ES-I3 (cell line): ENCODE results near the gene TSACC.

Experiments
- H3K36me3 ChIP-seq: 2 replicates; pipeline ENCODE4 v1.6.1; 2013; ENCODE audit warnings: mild to moderate bottlenecking, low read length, control low read depth, moderate library complexity; ENCODE audit not compliant: insufficient read depth
- H3K4me1 ChIP-seq: 2 replicates; pipeline ENCODE4 v1.6.1; 2013; ENCODE audit warnings: mild to moderate bottlenecking, control low read depth, low read length; ENCODE audit not compliant: insufficient read depth
- H3K9ac ChIP-seq: 2 replicates; pipeline ENCODE4 v1.6.1; 2013; ENCODE audit warnings: low read depth, mild to moderate bottlenecking, low read length, moderate library complexity
- H3K9me3 ChIP-seq: 2 replicates; pipeline ENCODE4 v1.6.1; 2013; ENCODE audit warnings: mild to moderate bottlenecking, low read length, moderate library complexity; ENCODE audit not compliant: control insufficient read depth, insufficient read depth

Gene TSACC

DNA sequence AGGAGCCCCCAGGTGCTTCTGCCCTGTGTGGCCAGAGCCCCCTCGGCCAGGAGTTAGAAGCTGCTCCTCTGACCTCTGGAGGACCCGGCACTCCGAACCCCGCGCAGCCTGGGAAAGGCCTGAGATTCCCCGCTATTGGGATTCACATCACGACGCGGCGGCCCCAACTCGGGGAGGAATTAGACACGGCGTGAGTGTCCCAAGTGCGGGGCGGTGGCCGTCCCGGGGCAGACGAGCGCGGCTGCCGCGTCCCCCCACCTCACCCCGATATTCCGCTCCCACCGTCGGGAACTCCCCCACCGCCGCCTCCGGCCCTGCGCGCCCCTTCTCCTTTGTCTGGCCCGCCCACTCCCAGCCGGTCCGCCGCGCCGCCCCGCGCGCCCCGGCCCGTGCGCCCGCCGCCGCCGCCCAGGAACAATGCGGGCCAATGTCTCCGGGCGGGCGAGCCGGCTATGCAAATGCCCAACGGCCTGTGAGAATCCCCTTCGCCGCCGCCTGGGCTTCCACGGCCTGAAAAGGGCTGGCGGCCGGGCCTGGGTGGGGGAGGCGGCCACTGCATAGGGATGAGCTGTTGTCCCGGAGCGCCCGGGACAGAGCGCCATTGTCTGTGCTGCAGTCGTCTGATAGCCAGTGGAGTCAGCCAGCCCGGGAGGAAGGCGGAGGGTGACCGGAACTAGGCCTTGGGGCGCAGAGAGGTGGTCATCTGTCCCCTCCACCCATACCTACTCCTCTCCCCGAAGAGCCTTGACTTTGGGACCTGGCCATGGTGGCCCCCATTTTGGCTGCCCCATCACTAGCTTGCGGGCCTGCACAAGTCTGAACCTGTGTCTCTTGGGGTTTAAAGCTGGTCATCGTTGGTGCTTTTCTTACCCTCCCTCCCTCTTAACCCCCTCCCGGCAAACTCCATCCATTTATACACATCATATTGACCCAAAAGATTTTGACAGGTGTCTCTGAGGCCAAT, 50.1 kb downstream of the TSACC start:
- H3K9me3 ChIP-seq: no peaks in the 10 kb centered on the region
- H3K36me3 ChIP-seq: no peaks in the 10 kb centered on the region
- peak overlapping the region; percentile 39 for H3K9ac ChIP-seq
- H3K4me1 ChIP-seq: peaks cover 20% of the 10 kb centered on the region

DNA sequence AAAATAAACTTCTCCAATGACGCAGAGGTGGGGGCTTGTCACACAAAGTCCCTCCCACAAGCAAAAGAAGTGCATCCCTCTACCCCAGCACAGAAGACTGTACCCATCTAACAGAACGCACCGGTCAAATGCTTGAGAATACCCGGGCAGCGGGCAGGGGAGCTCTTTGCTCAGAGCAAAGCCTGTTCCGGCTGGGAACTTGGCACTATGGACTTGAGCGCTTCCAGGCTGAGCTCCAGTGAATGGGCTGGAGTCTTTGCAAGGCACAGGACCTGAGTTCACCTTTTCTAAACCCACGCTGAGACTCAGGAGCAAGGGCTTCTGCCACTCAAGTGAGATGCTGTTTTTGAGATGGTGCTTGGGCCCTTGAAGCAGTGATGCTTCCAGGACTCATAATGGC, 51.0 kb downstream of the TSACC start:
- peaks cover 20% of the 10 kb centered on the region for H3K4me1 ChIP-seq
- H3K9me3 ChIP-seq: no peaks in the 10 kb centered on the region
- H3K36me3 ChIP-seq: no peaks in the 10 kb centered on the region
- H3K9ac ChIP-seq: no peak overlapping the region

DNA sequence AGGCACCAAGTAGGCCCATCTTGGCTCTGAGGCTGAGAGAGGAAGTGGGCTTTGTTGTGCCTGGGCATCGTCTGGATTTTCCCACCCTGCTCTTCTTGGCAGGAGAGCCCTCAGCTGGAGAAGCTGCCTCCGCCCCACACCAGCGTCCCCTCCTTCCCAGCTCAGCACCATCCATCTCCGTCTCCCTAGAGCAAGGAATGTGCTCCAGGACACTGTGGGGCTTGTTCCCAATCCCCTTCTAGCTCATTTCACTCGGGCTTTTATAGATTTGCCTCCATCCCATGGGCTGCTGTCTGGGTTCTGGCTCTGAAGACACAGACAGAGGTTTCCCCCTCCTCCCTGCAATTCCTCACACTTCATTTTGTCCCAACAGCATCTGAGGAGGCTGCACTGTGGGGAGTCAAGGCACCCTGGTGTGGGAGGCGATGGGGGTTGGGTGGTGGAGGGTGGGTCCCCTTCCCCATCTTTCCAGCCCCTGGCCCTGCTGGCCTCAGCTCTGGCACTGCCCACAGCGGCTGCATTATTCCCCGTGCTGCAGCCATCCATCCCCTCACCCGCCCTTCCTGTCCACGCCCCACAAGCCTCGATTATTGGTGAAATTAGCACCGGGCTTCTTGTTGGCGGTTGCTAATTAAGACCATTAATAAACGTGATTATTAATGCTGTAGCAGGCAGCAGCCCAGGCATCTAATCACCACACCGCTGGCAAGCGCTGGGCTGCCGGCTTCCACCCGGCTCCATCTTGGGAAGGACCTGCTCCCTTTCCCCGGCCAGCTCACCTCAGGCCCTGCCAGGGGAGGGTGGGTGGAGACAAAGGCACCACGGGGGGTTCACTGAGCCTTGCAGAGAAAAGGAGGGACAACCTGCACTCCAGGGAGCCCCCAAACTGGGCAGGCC, 52.4 kb downstream of the TSACC start:
- Histone ChIP-seq H3K36me3 (no peaks in the 10 kb centered on the region), H3K9me3 (no peaks in the 10 kb centered on the region), H3K9ac (no peak overlapping the region), H3K4me1 (peaks cover 20% of the 10 kb centered on the region)

DNA sequence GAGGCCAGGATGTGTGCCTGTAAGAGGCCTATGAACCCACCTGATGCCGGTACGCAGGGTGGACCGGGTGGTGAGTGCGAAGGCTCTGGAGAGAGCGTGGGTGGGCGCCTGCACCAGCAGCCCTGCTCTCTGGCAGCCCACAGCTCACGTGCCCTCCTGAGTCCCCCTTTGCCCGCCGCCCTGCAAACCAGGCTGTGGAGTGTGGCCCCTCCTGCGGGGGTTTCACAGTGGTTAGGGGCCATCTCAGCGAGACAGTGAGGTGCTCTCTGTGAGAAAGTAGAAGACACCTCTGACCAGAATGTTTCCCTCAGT, 53.0 kb downstream of the TSACC start:
- H3K9me3 ChIP-seq: no peaks in the 10 kb centered on the region
- H3K4me1 ChIP-seq: peaks cover 17% of the 10 kb centered on the region
- H3K36me3 ChIP-seq: no peaks in the 10 kb centered on the region
- H3K9ac ChIP-seq: no peak overlapping the region

DNA sequence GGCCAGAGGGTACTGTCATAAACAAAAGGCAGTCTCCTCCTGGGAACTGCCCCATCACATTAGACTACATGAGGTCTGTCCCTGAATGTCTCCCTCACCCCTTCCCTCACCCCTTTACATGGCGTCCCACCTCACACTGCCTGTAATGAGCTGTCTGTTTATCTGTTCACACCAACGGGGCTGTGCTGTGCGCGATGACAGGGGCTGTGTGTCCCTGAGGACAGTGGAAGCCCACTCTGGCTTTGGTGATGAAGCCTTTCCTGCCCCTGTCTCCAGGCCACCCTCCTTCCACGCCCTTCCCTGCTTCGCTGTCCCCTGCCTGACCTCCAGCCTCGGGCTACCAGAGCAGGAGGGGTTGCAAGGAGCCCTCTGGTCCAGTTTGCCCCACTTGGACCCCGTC, 53.4 kb downstream of the TSACC start:
- Histone ChIP-seq H3K9ac (no peak overlapping the region), H3K4me1 (peaks cover 17% of the 10 kb centered on the region), H3K36me3 (no peaks in the 10 kb centered on the region), H3K9me3 (no peaks in the 10 kb centered on the region)

DNA sequence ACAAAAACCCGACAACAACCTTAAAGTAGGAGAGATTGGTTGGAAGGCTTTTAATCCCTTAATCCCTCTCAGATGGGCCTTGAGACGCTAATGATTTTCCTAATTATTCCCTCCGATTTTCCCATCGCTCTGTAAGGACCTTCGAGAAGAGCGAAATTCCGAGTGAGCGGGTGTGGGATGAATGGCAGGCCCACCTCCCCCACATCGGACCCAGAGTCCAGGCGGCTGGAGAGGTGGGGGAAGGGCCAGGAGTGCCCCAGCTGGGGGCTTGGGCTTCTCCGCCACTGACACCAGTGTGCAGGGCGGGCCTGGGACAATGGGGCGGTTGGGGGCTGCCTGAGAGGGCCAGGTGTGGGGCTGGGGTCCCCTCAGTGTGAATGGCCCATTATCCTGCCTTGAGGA, 54.1 kb downstream of the TSACC start:
- H3K9ac ChIP-seq: no peak overlapping the region
- no peaks in the 10 kb centered on the region for H3K36me3 ChIP-seq
- H3K4me1 ChIP-seq: peaks cover 17% of the 10 kb centered on the region
- H3K9me3 ChIP-seq: no peaks in the 10 kb centered on the region

DNA sequence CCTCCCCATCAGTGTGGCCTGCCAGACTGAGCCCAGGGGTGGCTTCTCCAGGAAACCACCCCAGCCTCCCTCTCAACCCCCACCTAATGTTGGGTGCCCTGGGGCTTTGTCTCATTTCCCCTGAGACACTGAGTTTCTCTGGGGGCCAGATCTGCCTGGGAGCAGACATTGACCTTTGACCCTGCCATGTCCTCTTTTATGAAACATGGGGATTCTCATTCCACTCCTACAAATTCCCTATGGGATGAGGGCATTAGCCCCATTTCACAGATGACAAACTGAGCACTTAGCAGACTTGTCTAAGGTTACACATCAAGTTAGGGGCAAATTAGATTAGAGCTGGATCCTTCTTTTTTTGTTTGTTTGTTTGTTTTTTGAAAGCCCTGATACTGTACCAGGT, 54.8 kb downstream of the TSACC start:
- Histone ChIP-seq H3K4me1 (peaks cover 17% of the 10 kb centered on the region), H3K9ac (no peak overlapping the region), H3K36me3 (no peaks in the 10 kb centered on the region), H3K9me3 (no peaks in the 10 kb centered on the region)

DNA sequence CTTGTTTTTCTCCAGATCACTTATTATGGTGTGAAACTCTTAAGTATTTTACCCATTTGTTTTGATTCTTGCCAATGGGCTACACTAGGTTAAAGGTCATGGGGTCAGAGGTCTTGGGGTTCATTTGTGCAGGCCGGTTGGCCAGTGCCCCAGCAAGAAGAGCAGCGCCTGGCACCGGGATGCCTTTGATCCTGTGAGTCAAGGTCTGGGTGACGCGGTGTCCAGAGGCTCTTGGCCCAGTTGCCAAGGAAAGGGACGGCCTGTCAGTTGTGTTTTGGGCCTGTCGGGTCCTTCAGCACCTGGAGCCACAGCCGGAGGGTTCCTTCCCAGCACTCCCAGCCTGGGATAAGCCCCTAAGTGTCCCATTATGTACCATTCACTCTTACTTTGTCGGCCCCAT, 55.8 kb downstream of the TSACC start:
- no peak overlapping the region for H3K9ac ChIP-seq
- H3K9me3 ChIP-seq: no peaks in the 10 kb centered on the region

DNA sequence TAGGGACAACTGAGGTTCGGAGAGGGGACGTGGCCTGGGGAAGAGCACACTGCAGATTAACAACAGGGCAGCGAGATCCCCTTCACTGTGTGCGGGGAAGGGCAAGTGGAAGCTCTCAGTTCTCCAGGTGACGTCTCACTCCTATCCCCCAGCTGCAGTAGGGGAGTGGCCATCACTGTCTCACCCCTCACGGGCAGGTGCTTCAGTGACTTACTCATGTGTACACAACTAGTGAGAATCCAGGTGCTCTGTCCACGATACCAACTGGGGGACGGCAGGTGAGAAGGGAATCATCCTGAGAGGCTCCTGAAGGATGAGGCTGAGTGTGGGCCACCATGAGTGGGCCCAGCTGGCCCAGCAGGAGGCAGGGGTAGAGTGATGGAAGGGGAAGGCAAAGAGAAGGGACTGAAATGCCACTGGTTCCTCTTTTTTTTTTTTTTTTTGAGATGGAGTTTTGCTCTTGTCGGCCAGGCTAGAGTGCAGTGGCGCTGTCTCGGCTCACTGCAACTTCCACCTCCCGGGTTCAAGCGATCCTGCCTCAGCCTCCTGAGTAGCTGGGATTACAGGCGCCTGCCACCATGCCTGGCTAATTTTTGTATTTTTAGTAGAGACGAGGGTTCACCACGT, 56.6 kb downstream of the TSACC start:
- H3K9me3 ChIP-seq: no peaks in the 10 kb centered on the region

More for the DNA sequence above, 55.8 kb downstream of the TSACC start:
- Histone ChIP-seq H3K4me1 (peaks cover 17% of the 10 kb centered on the region), H3K36me3 (no peaks in the 10 kb centered on the region)

More for the DNA sequence above, 56.6 kb downstream of the TSACC start:
- H3K9ac ChIP-seq: no peak overlapping the region
- no peaks in the 10 kb centered on the region for H3K36me3 ChIP-seq
- H3K4me1 ChIP-seq: peaks cover 26% of the 10 kb centered on the region
